Transverse colon (tissue), 3 donors: ENCODE measurements around the gene ERVW-1.

ENCODE experiments used
- POLR2A ChIP-seq: fragments of 450-650 bp; IDR thresholded peaks from one replicate; pipeline ENCODE4 v1.6.1; 2016; ENCODE audit warnings: antibody characterized with exemption, mild to moderate bottlenecking, moderate library complexity
- TF ChIP-seq, protein P1 (sequence below), 5 experiments: fragments of 200-600 bp in 3 of 5; fragments of 450-650 bp in 2 of 5; sonication (generic) in 3 of 5; IDR thresholded peaks; 1 replicate in 2 of 5; 2 replicates in 3 of 5; pipeline ENCODE4 v1.5.1; 2016 to 2017; ENCODE audit warnings: antibody characterized with exemption in 5 of 5, inconsistent platforms in 3 of 5, mild to moderate bottlenecking in 2 of 5, moderate library complexity in 1 of 5

DNA sequence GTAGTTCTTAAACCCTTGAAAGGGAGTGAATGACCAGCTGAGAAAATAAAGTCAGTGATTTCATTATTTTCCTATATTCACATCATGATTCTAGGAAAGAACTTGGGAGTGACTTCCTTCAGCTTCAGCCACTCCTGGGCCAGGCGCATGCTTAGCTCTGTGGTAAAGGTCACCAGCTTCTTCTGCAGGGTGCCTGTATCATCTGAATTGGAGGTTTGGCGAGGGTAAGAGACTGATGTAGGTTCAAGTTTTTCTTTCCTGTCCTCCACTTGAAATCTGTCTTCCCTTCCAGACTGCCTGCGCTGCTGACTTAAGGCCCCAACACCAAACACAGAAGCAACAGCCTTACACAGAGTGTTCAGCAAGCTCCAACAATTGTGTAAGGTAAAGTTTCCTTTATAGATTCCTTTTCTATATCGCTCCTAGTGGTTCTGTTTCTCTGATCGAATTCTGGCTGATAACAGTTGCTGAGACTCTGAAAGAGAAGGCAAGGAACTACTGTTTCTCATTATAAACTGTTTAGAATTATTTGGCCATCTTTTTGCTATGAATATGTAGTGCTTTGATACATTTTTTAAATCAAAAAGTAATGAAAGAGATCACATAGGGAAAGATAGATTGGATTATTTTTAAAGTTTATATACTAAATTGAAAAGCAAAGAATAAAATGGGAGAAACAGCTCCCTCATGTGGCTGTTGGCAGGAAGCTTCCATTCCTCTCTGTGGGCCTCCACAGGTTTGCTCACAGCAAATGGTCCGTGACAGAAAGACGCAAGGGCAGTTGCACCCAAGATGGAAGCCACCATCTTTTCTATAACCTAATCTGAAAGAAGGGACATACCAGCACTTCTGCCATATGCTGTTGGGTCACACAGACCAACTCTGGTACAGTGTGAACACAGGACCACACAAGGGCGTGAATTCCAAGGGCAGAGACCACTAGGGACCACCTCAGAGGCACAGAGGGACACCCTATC lies 16.4 kb downstream of the ERVW-1 start:
- TF ChIP-seq POLR2A = no peak
- TF ChIP-seq, protein P1, sequence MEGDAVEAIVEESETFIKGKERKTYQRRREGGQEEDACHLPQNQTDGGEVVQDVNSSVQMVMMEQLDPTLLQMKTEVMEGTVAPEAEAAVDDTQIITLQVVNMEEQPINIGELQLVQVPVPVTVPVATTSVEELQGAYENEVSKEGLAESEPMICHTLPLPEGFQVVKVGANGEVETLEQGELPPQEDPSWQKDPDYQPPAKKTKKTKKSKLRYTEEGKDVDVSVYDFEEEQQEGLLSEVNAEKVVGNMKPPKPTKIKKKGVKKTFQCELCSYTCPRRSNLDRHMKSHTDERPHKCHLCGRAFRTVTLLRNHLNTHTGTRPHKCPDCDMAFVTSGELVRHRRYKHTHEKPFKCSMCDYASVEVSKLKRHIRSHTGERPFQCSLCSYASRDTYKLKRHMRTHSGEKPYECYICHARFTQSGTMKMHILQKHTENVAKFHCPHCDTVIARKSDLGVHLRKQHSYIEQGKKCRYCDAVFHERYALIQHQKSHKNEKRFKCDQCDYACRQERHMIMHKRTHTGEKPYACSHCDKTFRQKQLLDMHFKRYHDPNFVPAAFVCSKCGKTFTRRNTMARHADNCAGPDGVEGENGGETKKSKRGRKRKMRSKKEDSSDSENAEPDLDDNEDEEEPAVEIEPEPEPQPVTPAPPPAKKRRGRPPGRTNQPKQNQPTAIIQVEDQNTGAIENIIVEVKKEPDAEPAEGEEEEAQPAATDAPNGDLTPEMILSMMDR (IDR thresholded peaks at IDR 0.05) = peak; percentile 44 to 64 (median 61)
